H1 (cell line): ENCODE measurements around the gene SCYL3.

Experiments
- EZH2 ChIP-seq: fragments of 200-600 bp; sonication (generic); IDR thresholded peaks from 2 replicates; pipeline ENCODE4 v1.7.1; 2012; ENCODE audit warnings: low read depth, mild to moderate bottlenecking, moderate library complexity, low read length, inconsistent platforms; ENCODE audit not compliant: severe bottlenecking
- JUND ChIP-seq: IDR thresholded peaks from 2 replicates; pipeline ENCODE4 v1.6.1; 2011; ENCODE audit warnings: mild to moderate bottlenecking, improper control_type of control experiment, low read length
- POLR2A ChIP-seq, 2 experiments: IDR thresholded peaks; 1 replicate in 1 of 2; 2 replicates in 1 of 2; pipeline ENCODE4 v1.6.1; 2011; ENCODE audit warnings: low read depth in 2 of 2, low read length in 2 of 2, mild to moderate bottlenecking in 2 of 2; ENCODE audit errors: control extremely low read depth in 1 of 2
- TAF1 ChIP-seq: IDR thresholded peaks from 2 replicates; pipeline ENCODE4 v1.6.1; 2011; ENCODE audit warnings: mild to moderate bottlenecking, low read depth, low read length

DNA sequence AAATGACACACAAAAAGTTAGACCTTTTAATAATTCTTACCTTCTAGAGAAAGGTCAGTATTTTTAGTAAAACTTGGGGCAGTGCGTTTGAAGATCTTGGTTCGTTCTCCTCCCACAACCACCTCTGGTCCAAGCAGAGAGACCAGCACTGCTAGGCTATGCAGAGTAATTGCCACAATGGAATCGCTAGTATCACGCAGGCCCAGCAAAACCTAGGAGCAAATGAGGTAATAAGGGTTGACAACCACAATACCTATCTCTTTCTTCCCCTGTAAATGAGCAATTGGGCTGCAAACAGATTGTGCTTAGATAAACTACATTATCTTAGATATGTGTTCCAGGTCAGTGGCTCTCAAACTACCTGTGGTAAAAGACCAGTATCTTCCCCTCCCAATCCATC is 34.7 kb downstream of the SCYL3 start:
- TF ChIP-seq POLR2A (IDR thresholded peaks at IDR 0.05; ENCODE audit: control extremely low read depth in 1 of 2, low read depth in 2 of 2, low read length in 2 of 2) (no peak), EZH2 (no peak), TAF1 (no peak), JUND (no peak)
